ENCODE measurements around the gene EFCAB3. TPM values are rescaled to one million over a fixed set of nuclear protein-coding genes. Genes with fewer than 3 reads are reported as not detected.
"Not testable (repeated sequence)": the region's sequence is repeated elsewhere in the genome, so short reads cannot be mapped to it uniquely, and the experiment has no call there.

EFCAB3 gene
- total RNA-seq, 2 experiments from 2014 or later: not detected

DNA sequence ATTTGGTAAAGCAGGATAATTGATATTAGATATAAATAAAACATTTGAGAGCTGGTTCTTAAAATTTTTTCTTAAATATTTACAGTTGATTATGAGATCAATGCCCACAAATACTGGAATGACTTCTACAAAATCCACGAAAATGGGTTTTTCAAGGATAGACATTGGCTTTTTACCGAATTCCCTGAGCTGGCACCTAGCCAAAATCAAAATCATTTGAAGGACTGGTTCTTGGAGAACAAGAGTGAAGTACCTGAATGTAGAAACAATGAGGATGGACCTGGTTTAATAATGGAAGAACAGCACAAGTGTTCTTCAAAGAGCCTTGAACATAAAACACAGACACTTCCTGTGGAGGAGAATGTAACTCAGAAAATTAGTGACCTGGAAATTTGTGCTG is 45.9 kb downstream of the EFCAB3 start:
- Mint-ChIP-seq H3K36me3 (ENCODE audit: low read depth) (peaks cover 27% of the 10 kb centered on the region), H3K4me1 (peaks cover 28% of the 10 kb centered on the region)
- intact Hi-C loops (cut with DNase I, micrococcal nuclease): loop anchor here in 1 of 2 experiments (10.0 kb wide), 1 partner anchor 361 kb away; the partner anchor contains the start of gene MED13
- H3K9me3 Mint-ChIP-seq (ENCODE audit: low read depth); CTCF ChIA-PET; H3K4me3 Mint-ChIP-seq; H3K27ac Mint-ChIP-seq; ATAC-seq; POLR2A ChIA-PET; DNase-seq; H3K27me3 Mint-ChIP-seq: not testable (repeated sequence)

GRCh38 chr17:62435251-62435650 is 54.9 kb downstream of the EFCAB3 start:
- H3K4me3 Mint-ChIP-seq; CTCF ChIA-PET; H3K27ac Mint-ChIP-seq; H3K4me1 Mint-ChIP-seq; H3K27me3 Mint-ChIP-seq; intact Hi-C loops (cut with DNase I, micrococcal nuclease); H3K9me3 Mint-ChIP-seq (ENCODE audit: low read depth); DNase-seq; POLR2A ChIA-PET; ATAC-seq: not testable (repeated sequence)
- H3K36me3 Mint-ChIP-seq (ENCODE audit: low read depth): peaks cover 24% of the 10 kb centered on the region

DNA sequence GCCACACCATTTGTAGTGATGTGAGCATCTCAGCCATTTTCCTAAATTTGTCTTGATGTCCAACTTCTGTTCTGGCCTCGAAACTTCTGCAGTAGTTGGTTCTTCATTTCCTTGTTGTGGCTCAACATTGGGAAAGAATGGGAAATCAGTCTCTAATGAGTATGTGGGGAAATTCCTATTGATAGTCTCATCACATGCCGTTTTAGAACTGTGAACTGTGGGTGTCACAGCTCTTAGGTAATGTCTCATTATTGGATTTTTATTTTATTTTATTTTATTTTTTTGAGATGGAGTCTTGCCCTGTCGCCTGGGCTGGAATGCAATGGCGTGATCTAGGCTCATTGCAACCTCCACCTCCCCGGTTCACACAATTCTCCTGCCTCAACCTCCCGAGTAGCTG is 60.8 kb downstream of the EFCAB3 start:
- H3K9me3 Mint-ChIP-seq (ENCODE audit: low read depth); H3K27me3 Mint-ChIP-seq; intact Hi-C loops (cut with DNase I, micrococcal nuclease); ATAC-seq; DNase-seq; POLR2A ChIA-PET; H3K27ac Mint-ChIP-seq; H3K4me3 Mint-ChIP-seq; CTCF ChIA-PET; H3K4me1 Mint-ChIP-seq: not testable (repeated sequence)
- H3K36me3 Mint-ChIP-seq (ENCODE audit: low read depth): peaks cover 30% of the 10 kb centered on the region

DNA sequence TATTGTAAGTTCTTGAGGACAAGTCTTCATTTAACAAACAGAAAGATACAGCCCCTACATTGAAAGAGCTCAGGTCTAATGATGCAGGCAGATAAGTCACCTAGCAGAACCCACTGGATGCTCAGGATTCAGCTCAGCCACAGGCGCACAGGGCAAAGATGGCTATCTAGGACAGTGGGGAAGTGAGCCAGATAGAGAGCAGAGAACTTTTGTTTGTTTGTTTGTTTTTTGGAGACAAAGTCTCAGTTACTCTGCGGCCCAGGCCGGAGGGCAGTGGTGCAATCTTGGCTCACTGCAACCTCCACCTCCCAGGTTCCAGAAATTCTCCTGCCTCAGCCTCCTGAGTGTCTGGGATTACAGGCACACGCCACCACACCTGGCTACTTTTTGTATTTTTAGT is 63.7 kb downstream of the EFCAB3 start:
- ATAC-seq: no peak
- Mint-ChIP-seq H3K27ac (no peak overlapping the region), H3K9me3 (ENCODE audit: low read depth) (no peaks in the 10 kb centered on the region), H3K4me1 (no peaks in the 10 kb centered on the region), H3K4me3 (no peak overlapping the region), H3K36me3 (ENCODE audit: low read depth) (peaks cover 37% of the 10 kb centered on the region), H3K27me3 (no peaks in the 10 kb centered on the region)
- DNase-seq: no peak
- POLR2A ChIA-PET: no interaction called here
- CTCF ChIA-PET: no interaction called here
- intact Hi-C loops (cut with DNase I, micrococcal nuclease): no loop called here

GRCh38 chr17:62445791-62446190 is 65.4 kb downstream of the EFCAB3 start:
- H3K27ac Mint-ChIP-seq; H3K9me3 Mint-ChIP-seq (ENCODE audit: low read depth); DNase-seq; H3K4me1 Mint-ChIP-seq; ATAC-seq; POLR2A ChIA-PET; CTCF ChIA-PET; intact Hi-C loops (cut with DNase I, micrococcal nuclease); H3K27me3 Mint-ChIP-seq; H3K4me3 Mint-ChIP-seq: not testable (repeated sequence)
- H3K36me3 Mint-ChIP-seq (ENCODE audit: low read depth): peaks cover 35% of the 10 kb centered on the region

- H3K4me3 Mint-ChIP-seq; H3K27me3 Mint-ChIP-seq; intact Hi-C loops (cut with DNase I, micrococcal nuclease); H3K27ac Mint-ChIP-seq; ATAC-seq; CTCF ChIA-PET; DNase-seq; H3K9me3 Mint-ChIP-seq (ENCODE audit: low read depth); POLR2A ChIA-PET: not testable (repeated sequence)
- peaks cover 11% of the 10 kb centered on the region for H3K4me1 Mint-ChIP-seq
- peaks cover 20% of the 10 kb centered on the region for H3K36me3 Mint-ChIP-seq (ENCODE audit: low read depth)
Observed at GRCh38 chr17:62452195-62452594, 71.8 kb downstream of the EFCAB3 start.

DNA sequence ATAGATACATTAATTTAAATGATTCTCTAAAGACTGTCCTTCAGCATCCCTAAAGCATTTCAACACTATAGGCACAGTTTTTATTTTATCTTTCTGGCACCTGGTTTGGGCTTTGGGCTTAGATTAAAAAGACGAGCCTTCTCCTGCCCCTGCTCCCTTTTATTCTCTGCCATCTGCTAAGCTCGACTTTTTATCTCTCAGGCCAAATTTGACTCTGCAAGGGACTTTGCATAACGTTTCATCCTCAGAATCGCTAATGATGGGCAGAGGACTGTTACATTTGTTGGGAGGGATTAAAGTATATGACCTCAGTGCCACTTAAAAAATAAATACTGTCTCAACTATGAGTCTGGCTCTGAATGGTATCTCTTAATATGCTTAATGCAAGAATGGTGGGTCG is 72.7 kb downstream of the EFCAB3 start:
- Mint-ChIP-seq H3K4me1 (peaks cover 15% of the 10 kb centered on the region), H3K36me3 (ENCODE audit: low read depth) (peaks cover 14% of the 10 kb centered on the region)
- DNase-seq; H3K27me3 Mint-ChIP-seq; H3K4me3 Mint-ChIP-seq; H3K27ac Mint-ChIP-seq; ATAC-seq; H3K9me3 Mint-ChIP-seq (ENCODE audit: low read depth); CTCF ChIA-PET; intact Hi-C loops (cut with DNase I, micrococcal nuclease); POLR2A ChIA-PET: not testable (repeated sequence)

DNA sequence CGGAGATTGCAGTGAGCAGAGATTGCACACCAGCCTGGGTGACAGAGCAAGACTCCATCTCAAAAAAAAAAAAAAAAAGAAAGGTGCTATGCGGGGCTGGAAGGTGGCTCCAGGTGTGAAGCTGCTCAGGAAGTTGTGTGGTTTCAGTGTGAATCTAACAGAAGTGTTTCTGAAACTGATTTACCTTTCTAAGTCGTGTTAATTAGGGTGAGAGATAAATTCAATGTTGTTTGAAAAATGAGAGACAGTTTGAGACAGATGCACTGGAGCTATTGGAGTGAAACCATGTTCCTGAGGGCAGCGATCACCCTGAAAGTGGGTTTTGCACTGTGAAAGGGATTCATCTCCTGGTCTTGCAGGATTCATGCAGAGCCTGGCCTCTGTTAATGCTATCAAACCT is 73.3 kb downstream of the EFCAB3 start:
- H3K9me3 Mint-ChIP-seq (ENCODE audit: low read depth); H3K27ac Mint-ChIP-seq; DNase-seq; intact Hi-C loops (cut with DNase I, micrococcal nuclease); H3K4me3 Mint-ChIP-seq; H3K27me3 Mint-ChIP-seq; H3K36me3 Mint-ChIP-seq (ENCODE audit: low read depth); POLR2A ChIA-PET; ATAC-seq: not testable (repeated sequence)
- CTCF ChIA-PET: interaction anchor here (0.6 kb wide), 1 partner anchor 43 kb away, joined by 6 read pairs; no protein-coding TSS in a partner anchor
- H3K4me1 Mint-ChIP-seq: peaks cover 20% of the 10 kb centered on the region

- intact Hi-C loops (cut with DNase I, micrococcal nuclease); DNase-seq; H3K4me3 Mint-ChIP-seq; H3K27me3 Mint-ChIP-seq; H3K27ac Mint-ChIP-seq; H3K9me3 Mint-ChIP-seq (ENCODE audit: low read depth); H3K36me3 Mint-ChIP-seq (ENCODE audit: low read depth); ATAC-seq; POLR2A ChIA-PET: not testable (repeated sequence)
- H3K4me1 Mint-ChIP-seq: peaks cover 20% of the 10 kb centered on the region
- CTCF ChIA-PET: interaction anchor here (0.6 kb wide), 1 partner anchor 44 kb away, joined by 6 read pairs; no protein-coding TSS in a partner anchor
Observed at GRCh38 chr17:62454111-62454510, 73.8 kb downstream of the EFCAB3 start.

GRCh38 chr17:62456016-62456415 is 75.7 kb downstream of the EFCAB3 start:
- Mint-ChIP-seq H3K9me3 (ENCODE audit: low read depth) (no peaks in the 10 kb centered on the region), H3K27ac (no peak overlapping the region), H3K27me3 (peaks cover 2% of the 10 kb centered on the region), H3K4me1 (peaks cover 20% of the 10 kb centered on the region), H3K4me3 (no peak overlapping the region), H3K36me3 (ENCODE audit: low read depth) (peaks cover 4% of the 10 kb centered on the region)
- DNase-seq (no peak), ATAC-seq (no peak)
- POLR2A ChIA-PET: no interaction called here
- intact Hi-C loops (cut with DNase I, micrococcal nuclease): no loop called here
- CTCF ChIA-PET: interaction anchor here (0.6 kb wide), 1 partner anchor 460 kb away, joined by 3 read pairs; no protein-coding TSS in a partner anchor

DNA sequence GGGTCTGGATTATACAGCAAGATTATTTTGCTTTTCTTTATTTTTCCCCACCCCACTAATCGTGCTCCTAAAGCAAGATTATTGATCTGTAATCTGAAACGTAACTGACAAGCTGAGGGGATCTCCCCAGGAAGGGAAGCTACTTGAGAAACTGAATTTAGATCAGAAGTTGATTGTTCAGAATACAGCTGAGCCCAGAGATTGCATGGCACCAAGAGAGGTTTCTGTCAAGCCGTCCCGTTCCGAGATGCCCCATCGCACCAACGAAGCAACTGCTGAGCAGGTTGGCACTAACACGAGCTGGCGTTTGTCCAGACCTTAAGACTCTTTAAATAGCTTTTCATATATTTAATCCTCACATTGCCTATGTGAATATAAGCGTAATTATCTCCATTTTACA is 78.1 kb downstream of the EFCAB3 start:
- CTCF ChIA-PET: interaction anchor here (0.6 kb wide), 1 partner anchor 15 kb away, joined by 3 read pairs; no protein-coding TSS in a partner anchor
- DNase-seq; H3K27ac Mint-ChIP-seq; intact Hi-C loops (cut with DNase I, micrococcal nuclease); POLR2A ChIA-PET; H3K9me3 Mint-ChIP-seq (ENCODE audit: low read depth); H3K36me3 Mint-ChIP-seq (ENCODE audit: low read depth); H3K27me3 Mint-ChIP-seq; ATAC-seq; H3K4me3 Mint-ChIP-seq: not testable (repeated sequence)
- H3K4me1 Mint-ChIP-seq: peaks cover 17% of the 10 kb centered on the region

GRCh38 chr17:62464422-62464821 is 84.1 kb downstream of the EFCAB3 start:
- H3K36me3 Mint-ChIP-seq (ENCODE audit: low read depth); DNase-seq; H3K27me3 Mint-ChIP-seq; H3K4me1 Mint-ChIP-seq; H3K27ac Mint-ChIP-seq; CTCF ChIA-PET; POLR2A ChIA-PET; H3K9me3 Mint-ChIP-seq (ENCODE audit: low read depth); intact Hi-C loops (cut with DNase I, micrococcal nuclease); H3K4me3 Mint-ChIP-seq; ATAC-seq: not testable (repeated sequence)

- intact Hi-C loops (cut with DNase I, micrococcal nuclease); ATAC-seq; H3K27ac Mint-ChIP-seq; H3K9me3 Mint-ChIP-seq (ENCODE audit: low read depth); H3K27me3 Mint-ChIP-seq; POLR2A ChIA-PET; H3K4me3 Mint-ChIP-seq; H3K4me1 Mint-ChIP-seq; DNase-seq; H3K36me3 Mint-ChIP-seq (ENCODE audit: low read depth); CTCF ChIA-PET: not testable (repeated sequence)
Observed at GRCh38 chr17:62465271-62465670, 84.9 kb downstream of the EFCAB3 start.
